Measurements from ENCODE around the gene TTC21A.

DNA sequence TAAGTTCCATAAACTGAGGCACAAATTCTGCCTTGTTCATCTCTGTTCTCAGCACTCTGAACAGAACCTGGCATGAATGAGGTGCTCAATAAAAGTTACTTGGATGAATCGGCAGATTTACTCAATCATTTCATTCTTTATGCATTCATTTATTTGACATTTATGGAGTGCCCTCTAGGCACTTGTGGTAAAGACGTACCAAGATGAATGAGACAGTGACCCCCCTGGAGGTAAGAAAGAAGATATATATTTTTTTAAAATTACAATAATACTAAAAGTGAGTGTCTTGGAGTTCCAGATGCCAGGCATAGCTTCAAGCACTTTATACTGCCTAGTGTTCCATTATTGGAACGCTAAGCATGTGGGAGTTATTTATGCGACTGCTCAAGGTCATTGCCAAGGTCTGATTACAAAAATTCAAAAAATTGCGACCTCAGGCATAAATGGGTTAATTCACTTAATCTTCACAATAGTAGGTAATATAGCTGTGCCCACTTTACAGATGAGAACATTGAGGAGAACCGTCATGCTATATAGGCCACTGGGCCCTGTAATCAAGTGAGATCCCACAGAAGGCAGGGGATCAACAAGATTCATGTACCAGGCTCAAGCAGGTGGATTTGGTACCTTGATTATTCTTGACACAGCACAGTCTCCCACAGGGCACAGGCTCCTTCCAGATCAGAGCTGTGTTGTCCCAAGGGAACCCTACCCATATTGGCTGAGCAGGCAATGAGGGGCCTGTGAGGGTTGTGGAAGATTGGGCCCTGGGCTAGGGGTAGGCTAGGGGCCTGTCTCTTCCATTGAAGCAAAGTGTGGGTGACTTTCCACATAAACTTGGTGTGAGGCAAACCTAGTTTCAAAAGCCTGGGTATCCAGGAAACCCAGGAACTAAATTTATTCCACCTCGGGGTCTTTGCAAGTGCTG, 74.2 kb downstream of the TTC21A start:
- TF ChIP-seq, protein P1, sequence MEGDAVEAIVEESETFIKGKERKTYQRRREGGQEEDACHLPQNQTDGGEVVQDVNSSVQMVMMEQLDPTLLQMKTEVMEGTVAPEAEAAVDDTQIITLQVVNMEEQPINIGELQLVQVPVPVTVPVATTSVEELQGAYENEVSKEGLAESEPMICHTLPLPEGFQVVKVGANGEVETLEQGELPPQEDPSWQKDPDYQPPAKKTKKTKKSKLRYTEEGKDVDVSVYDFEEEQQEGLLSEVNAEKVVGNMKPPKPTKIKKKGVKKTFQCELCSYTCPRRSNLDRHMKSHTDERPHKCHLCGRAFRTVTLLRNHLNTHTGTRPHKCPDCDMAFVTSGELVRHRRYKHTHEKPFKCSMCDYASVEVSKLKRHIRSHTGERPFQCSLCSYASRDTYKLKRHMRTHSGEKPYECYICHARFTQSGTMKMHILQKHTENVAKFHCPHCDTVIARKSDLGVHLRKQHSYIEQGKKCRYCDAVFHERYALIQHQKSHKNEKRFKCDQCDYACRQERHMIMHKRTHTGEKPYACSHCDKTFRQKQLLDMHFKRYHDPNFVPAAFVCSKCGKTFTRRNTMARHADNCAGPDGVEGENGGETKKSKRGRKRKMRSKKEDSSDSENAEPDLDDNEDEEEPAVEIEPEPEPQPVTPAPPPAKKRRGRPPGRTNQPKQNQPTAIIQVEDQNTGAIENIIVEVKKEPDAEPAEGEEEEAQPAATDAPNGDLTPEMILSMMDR (IDR thresholded peaks at IDR 0.05; ENCODE audit: low read depth, low read length): no peak
- TF ChIP-seq, protein P2, sequence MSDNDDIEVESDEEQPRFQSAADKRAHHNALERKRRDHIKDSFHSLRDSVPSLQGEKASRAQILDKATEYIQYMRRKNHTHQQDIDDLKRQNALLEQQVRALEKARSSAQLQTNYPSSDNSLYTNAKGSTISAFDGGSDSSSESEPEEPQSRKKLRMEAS (IDR thresholded peaks at IDR 0.05; ENCODE audit: low read depth, low read length): no peak
